Peyer's patch (tissue), 4 donors: ENCODE data around the gene CSTB.

ENCODE experiments used
- CTCF ChIP-seq, 6 experiments: fragments of 450-650 bp in 4 of 6; fragments of 200-600 bp in 2 of 6; sonication (generic) in 1 of 6; IDR thresholded peaks; one replicate each; pipeline ENCODE4 v1.5.1; 2017 to 2019; ENCODE audit warnings: antibody characterized with exemption in 6 of 6, mild to moderate bottlenecking in 3 of 6, moderate library complexity in 1 of 6
- POLR2A ChIP-seq, 2 donors: fragments of 450-650 bp; IDR thresholded peaks; one replicate each; pipeline ENCODE4 v1.5.1; 2017; ENCODE audit warnings: antibody characterized with exemption in 2 of 2, mild to moderate bottlenecking in 2 of 2, moderate library complexity in 2 of 2

GRCh38 chr21:43758111-43758641 lies 17.9 kb downstream of the CSTB start:
- no peak for TF ChIP-seq CTCF (IDR thresholded peaks at IDR 0.05)
- no peak for TF ChIP-seq POLR2A (IDR thresholded peaks at IDR 0.05)
